A549 (cell line): ENCODE data around the gene MAGEB2.

Source experiments
- BCL3 ChIP-seq: fragments of >200 bp; sonication (Bioruptor Twin); formaldehyde crosslinking; IDR thresholded peaks from 3 replicates; pipeline ENCODE4 v1.6.1; 2016
- BHLHE40 ChIP-seq: IDR thresholded peaks from 2 replicates; pipeline ENCODE4 v1.6.1; 2012; ENCODE audit warnings: low read depth, low read length, inconsistent platforms
- CHD4 ChIP-seq: fragments of 200-600 bp; sonication (generic); IDR thresholded peaks from 2 replicates; pipeline ENCODE4 v1.6.1; 2016; ENCODE audit warnings: antibody characterized with exemption, mild to moderate bottlenecking, borderline replicate concordance
- CTCF ChIP-seq: fragments of >200 bp; sonication (Bioruptor Twin); formaldehyde crosslinking; IDR thresholded peaks from 3 replicates; pipeline ENCODE4 v1.5.1; 2016
- EP300 ChIP-seq, 2 experiments: fragments of >200 bp; sonication (Bioruptor Twin); formaldehyde crosslinking; IDR thresholded peaks; 2 replicates in 1 of 2; 3 replicates in 1 of 2; pipeline ENCODE4 v1.6.1; 2016 to 2017
- HEYL ChIP-seq: fragments of 250-450 bp; sonication (Bioruptor Pico); IDR thresholded peaks from 2 replicates; pipeline ENCODE4 v1.8.0; 2021; ENCODE audit warnings: mild to moderate bottlenecking, moderate library complexity
- HOXA7 ChIP-seq: fragments of 250-450 bp; sonication (Bioruptor Pico); IDR thresholded peaks from 2 replicates; pipeline ENCODE4 v1.5.0; 2020; ENCODE audit warnings: mild to moderate bottlenecking, moderate library complexity
- MAX ChIP-seq: IDR thresholded peaks from 2 replicates; pipeline ENCODE4 v1.6.1; 2012
- MAZ ChIP-seq: fragments of 150-350 bp; IDR thresholded peaks from 2 replicates; pipeline ENCODE4 v1.6.1; 2014; ENCODE audit warnings: antibody characterized with exemption, low read depth, low read length, borderline replicate concordance
- POLR2A ChIP-seq: IDR thresholded peaks from 2 replicates; pipeline ENCODE4 v1.6.1; 2012; ENCODE audit warnings: mild to moderate bottlenecking, low read length
- RAD21 ChIP-seq, 2 experiments: fragments of >200 bp in 1 of 2; sonication (Bioruptor Twin) in 1 of 2; formaldehyde crosslinking in 1 of 2; IDR thresholded peaks in 1 of 2; conservative IDR thresholded peaks in 1 of 2; 2 replicates in 1 of 2; 3 replicates in 1 of 2; pipeline ENCODE4 v1.6.1; 2012 to 2018; ENCODE audit warnings: inconsistent platforms in 1 of 2
- USF2 ChIP-seq: fragments of 450-650 bp; IDR thresholded peaks from 2 replicates; pipeline ENCODE4 v1.6.1; 2014; ENCODE audit warnings: antibody characterized with exemption
- ZFP36 ChIP-seq: fragments of 450-650 bp; IDR thresholded peaks from 2 replicates; pipeline ENCODE4 v1.6.1; 2014; ENCODE audit warnings: borderline replicate concordance; ENCODE audit not compliant: partially characterized antibody

GRCh38 chrX:30196322-30196721 lies 19.0 kb upstream of the MAGEB2 start:
- TF ChIP-seq CTCF (peak; percentile 31), HEYL (no peak), BHLHE40 (no peak), RAD21 (conservative IDR thresholded peaks at IDR 0.05 in 1 of 2, IDR thresholded peaks at IDR 0.05 in 1 of 2) (peak; percentile 35 to 45; a peak in 3 of 5 replicates), BCL3 (no peak), HOXA7 (CRISPR knock-in tag) (no peak), EP300 (IDR thresholded peaks at IDR 0.05) (no peak), CHD4 (no peak), USF2 (no peak), POLR2A (no peak), MAX (no peak), MAZ (no peak), ZFP36 (no peak)
